Measurements from ENCODE around the gene WNT3A.

DNA sequence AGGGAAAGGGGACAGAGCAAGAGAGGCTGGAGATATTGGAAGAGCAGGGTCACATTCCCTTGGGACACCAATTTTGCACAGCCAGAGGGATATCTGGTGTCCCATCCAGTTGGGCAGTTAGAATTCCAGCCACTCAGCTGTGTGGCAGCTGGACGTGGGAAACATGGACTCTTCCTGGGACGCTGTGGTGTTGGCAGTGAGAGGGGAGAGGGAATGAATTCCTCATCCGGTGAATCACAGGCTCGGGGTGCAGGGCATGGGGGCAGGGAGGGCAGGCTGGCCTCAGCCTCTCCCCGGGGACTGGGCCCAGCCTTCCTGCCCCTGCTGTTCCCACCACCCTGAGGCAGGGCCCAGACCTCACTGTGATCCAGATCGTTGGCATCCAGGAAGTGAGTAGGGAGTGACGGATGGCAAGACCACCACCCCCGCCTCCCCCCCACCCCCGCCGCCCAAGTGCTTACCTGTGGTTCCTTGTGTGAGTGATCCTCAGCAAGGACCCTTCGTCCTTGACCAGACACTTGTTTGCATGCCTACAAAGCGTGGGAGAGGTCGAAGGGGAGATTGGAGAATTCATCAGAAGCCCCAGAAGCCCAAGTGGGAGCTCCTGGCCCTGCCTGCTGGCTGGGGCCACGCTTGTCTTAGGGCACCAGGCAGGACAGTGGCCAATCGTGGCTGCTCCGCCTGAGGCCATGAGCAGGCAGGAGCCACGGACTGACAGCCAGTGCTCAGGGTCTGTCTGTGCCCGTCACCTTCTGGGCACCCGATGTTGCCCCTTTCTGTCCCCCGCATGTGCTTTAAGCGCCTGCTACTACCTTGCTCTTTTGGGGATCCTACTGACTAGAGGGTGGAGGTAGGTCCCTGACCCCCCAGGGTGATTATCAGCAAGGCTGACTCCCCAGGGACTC lies 8.7 kb downstream of the WNT3A start:
- TF ChIP-seq, protein P1, sequence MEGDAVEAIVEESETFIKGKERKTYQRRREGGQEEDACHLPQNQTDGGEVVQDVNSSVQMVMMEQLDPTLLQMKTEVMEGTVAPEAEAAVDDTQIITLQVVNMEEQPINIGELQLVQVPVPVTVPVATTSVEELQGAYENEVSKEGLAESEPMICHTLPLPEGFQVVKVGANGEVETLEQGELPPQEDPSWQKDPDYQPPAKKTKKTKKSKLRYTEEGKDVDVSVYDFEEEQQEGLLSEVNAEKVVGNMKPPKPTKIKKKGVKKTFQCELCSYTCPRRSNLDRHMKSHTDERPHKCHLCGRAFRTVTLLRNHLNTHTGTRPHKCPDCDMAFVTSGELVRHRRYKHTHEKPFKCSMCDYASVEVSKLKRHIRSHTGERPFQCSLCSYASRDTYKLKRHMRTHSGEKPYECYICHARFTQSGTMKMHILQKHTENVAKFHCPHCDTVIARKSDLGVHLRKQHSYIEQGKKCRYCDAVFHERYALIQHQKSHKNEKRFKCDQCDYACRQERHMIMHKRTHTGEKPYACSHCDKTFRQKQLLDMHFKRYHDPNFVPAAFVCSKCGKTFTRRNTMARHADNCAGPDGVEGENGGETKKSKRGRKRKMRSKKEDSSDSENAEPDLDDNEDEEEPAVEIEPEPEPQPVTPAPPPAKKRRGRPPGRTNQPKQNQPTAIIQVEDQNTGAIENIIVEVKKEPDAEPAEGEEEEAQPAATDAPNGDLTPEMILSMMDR (IDR thresholded peaks at IDR 0.05; ENCODE audit: low read length), result no peak
- TF ChIP-seq EZH2 (IDR thresholded peaks at IDR 0.05; ENCODE audit: borderline replicate concordance, low read length), result no peak

All from OCI-LY1 (cell line).